Ectodermal cell (in vitro differentiated cells): ENCODE results near the gene CBX7.

ENCODE experiments used
- H3K27ac ChIP-seq: 2 replicates; pipeline ENCODE4 v1.7.0; 2013; ENCODE audit warnings: mild to moderate bottlenecking, low read depth, low read length; ENCODE audit not compliant: insufficient read depth, poor library complexity, severe bottlenecking
- H3K27me3 ChIP-seq: 2 replicates; pipeline ENCODE4 v1.7.0; 2013; ENCODE audit warnings: mild to moderate bottlenecking, low read length; ENCODE audit not compliant: insufficient read depth, control insufficient read depth, poor library complexity, severe bottlenecking
- H3K36me3 ChIP-seq: one replicate; pipeline ENCODE4 v1.7.0; 2013; ENCODE audit warnings: low read length; ENCODE audit not compliant: control insufficient read depth, insufficient read depth
- H3K4me1 ChIP-seq: one replicate; pipeline ENCODE4 v1.7.0; 2013; ENCODE audit warnings: low read length; ENCODE audit not compliant: control insufficient read depth, insufficient read depth
- H3K4me3 ChIP-seq: 2 replicates; pipeline ENCODE4 v1.7.0; 2013; ENCODE audit warnings: low read depth, low read length, control low read depth; ENCODE audit not compliant: insufficient read depth
- H3K9me3 ChIP-seq: 2 replicates; pipeline ENCODE4 v1.7.0; 2013; ENCODE audit warnings: mild to moderate bottlenecking, low read length, moderate library complexity; ENCODE audit not compliant: control insufficient read depth
- WGBS, 2 experiments: methylation state at CpG; one replicate each; pipeline ENCODE4 v1.1.7; 2013; ENCODE audit warnings: missing lambda C conversion rate in 2 of 2; 5-methylcytosine and 5-hydroxymethylcytosine counted together

The CBX7 gene

DNA sequence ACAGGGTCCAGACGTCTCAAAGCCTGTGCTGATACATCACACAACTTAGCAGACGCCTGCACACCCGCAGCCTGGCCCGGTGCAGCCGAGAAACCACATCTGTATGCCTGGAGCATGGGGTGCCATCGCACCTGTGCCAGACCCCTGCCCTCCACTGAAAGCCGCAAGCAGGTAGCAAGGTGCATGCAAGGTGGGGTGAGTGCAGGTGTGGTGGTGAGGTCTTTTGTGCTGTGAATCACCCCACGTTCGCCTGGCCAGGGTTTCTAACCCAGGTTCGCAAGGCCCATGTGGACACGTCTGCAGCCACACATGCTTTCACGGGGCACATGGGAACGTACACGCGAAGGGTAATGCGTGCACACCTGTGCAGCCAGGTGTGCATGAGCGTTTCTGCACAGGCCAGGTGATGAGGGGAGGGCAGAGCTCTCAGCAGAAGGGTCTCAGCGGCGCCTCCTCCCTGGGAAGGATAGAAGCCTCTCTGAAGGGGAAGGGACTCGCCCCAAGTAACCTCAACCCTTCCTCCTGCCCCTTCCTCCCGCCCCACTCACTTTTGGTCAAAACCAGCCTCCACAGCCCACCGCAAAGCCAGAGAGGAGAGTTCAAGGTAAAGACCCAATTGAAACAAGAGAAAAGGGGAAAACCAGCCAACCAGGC lies 19.5 kb downstream of the CBX7 start:
- no peak overlapping the region for H3K27ac ChIP-seq
- 95% methylated on average over 22 of the region's 22 CpGs for WGBS, 2 experiments
- H3K36me3 ChIP-seq: no peaks in the 10 kb centered on the region
- H3K9me3 ChIP-seq: no peaks in the 10 kb centered on the region
- no peak overlapping the region for H3K4me3 ChIP-seq
- H3K27me3 ChIP-seq: no peaks in the 10 kb centered on the region
- H3K4me1 ChIP-seq: peaks cover 32% of the 10 kb centered on the region

DNA sequence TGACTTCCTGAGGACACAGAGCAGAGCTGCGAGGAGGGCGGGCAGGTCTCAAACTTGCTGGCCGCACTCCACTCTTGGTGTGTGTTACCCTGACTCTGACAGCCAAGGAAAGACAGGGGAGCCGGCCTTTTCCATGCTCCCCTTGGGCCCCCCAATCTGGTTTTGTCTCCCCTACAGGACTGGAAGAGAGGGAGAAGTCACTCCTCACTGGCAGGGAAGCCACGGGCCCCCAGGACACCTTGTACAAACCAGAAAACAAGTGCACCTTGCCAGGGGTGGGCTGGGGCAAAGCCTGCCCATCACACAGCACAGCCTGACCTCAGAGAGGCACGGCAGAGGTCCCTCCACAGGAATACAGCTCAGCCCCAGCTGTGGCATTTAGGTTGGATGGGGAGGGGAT lies 20.2 kb downstream of the CBX7 start:
- H3K4me1 ChIP-seq: peaks cover 32% of the 10 kb centered on the region
- no peak overlapping the region for H3K27ac ChIP-seq
- no peaks in the 10 kb centered on the region for H3K9me3 ChIP-seq
- 83 to 85% methylated on average over 6 of the region's 6 CpGs for WGBS, 2 experiments
- H3K36me3 ChIP-seq: no peaks in the 10 kb centered on the region
- H3K27me3 ChIP-seq: no peaks in the 10 kb centered on the region
- H3K4me3 ChIP-seq: no peak overlapping the region

DNA sequence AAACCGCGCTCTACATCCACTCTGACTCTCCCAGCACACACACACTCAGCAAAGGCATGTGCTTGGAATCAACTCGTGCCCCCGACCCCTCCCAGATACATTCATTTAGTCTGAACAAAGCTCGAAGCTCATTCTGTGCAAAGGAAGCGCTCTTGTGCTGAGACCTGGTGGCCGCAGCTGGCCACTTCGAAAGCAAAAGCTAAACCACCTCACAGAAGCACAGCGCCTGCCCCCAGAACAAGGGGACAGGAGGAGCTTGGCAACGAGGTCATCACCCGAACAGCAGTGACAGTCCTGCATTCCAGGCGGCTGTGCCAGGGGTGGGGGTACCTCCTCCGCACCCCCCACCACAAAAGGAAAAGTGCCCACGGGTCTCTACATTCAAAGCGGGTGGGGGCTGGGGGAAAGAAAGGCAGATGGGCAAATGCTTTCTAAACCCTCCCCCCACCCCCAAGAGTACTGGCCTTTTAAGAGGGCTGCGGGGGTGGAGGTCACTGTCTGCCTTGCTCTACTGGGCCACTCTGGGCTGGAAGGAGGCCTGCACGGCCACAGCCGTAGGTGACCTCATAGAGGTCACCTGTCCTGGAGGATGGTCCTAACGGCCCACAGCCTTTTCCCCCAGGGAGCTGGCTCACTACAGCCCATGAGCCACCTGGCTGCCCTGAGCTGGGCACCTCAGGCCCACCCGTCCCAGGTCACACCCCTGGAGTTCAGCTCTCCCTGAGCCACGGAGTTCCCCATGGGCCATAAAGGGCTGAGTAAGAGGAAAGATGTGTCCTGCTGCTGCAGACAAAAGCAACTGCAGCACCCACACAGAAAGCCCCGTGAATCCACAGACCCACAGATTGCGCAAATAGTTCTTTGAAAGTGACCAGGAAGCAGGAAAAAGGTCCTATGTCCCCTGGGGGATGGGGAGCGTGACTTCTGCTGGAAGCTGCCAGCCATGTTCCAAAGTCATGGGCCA lies 21.3 kb downstream of the CBX7 start:
- Histone ChIP-seq H3K4me3 (no peak overlapping the region), H3K36me3 (no peaks in the 10 kb centered on the region), H3K27ac (peak overlapping the region; percentile 64), H3K4me1 (peaks cover 32% of the 10 kb centered on the region), H3K27me3 (no peaks in the 10 kb centered on the region), H3K9me3 (no peaks in the 10 kb centered on the region)
- 42 to 49% methylated on average over 22 to 24 of the region's 24 CpGs for WGBS, 2 experiments

DNA sequence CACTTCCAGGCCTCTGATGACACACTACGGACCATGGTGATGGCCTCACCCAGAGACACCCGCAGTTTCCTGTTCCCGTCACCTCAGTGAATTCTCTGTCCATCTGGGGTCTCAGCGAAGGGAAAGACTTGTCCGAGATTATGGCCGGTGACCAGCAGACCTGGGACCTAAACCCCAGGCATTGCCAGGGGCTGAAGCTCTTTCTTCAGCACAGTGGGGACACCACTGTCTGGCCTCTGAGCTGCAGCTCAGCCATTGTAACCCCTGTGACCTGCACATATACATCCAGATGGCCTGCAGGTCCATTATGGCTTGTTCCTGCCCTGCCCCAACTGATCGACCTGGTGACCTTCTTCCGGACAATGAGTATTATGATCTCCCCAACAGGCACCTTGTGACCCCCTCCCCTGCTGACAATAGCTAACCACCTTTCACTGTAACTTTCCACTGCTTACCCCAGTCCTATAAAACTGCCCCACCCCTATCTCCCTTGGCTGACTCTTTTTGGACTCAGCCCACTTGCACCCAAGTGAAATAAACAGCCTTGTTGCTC lies 22.3 kb downstream of the CBX7 start:
- 70 to 73% methylated on average over 8 of the region's 8 CpGs for WGBS, 2 experiments
- no peak overlapping the region for H3K4me3 ChIP-seq
- H3K4me1 ChIP-seq: peaks cover 32% of the 10 kb centered on the region
- H3K27ac ChIP-seq: peak overlapping the region; percentile 64
- H3K27me3 ChIP-seq: no peaks in the 10 kb centered on the region
- H3K36me3 ChIP-seq: no peaks in the 10 kb centered on the region
- H3K9me3 ChIP-seq: no peaks in the 10 kb centered on the region

DNA sequence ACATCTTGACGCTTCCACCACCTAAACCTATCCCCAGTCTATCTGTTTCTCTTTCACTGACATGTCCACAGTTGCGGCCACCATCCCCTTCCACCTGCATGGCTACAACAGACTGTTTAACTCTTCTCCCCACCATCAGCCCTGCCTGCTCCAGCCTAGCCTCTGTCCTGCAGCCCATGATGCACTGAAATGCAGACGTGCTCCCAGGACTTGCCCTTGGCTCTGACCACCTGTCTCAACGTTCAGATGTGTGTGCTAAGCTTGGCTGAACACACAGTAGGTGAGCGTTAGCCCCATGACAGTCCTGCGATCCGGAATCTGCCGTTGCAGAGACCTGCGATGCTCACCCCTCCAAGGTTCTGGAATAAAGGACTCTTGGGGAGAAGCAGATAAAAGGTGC lies 22.7 kb downstream of the CBX7 start:
- H3K27me3 ChIP-seq: no peaks in the 10 kb centered on the region
- no peaks in the 10 kb centered on the region for H3K36me3 ChIP-seq
- 89 to 92% methylated on average over 9 of the region's 9 CpGs for WGBS, 2 experiments
- no peak overlapping the region for H3K4me3 ChIP-seq
- H3K27ac ChIP-seq: peak overlapping the region; percentile 26
- peaks cover 32% of the 10 kb centered on the region for H3K4me1 ChIP-seq
- H3K9me3 ChIP-seq: no peaks in the 10 kb centered on the region

DNA sequence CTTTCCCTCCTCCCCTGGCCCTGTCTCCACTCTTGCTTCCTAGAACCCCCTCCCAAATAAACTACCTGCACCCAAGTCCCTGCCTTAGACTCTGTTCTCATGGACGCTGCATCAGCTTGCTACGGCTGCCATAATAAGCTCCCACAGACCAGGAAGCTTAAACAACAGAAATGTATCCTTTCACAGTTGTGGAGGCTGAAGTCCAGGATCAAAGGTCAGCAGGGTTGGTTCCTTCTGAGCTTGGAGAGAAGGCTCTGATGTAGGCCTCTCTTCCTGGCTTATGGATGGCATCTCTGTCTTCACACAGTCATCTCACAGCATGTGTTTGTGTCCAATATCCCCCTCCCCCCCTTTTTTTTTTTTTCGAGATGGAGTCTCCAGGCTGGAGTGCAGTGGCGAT lies 23.4 kb downstream of the CBX7 start:
- H3K27ac ChIP-seq: no peak overlapping the region

DNA sequence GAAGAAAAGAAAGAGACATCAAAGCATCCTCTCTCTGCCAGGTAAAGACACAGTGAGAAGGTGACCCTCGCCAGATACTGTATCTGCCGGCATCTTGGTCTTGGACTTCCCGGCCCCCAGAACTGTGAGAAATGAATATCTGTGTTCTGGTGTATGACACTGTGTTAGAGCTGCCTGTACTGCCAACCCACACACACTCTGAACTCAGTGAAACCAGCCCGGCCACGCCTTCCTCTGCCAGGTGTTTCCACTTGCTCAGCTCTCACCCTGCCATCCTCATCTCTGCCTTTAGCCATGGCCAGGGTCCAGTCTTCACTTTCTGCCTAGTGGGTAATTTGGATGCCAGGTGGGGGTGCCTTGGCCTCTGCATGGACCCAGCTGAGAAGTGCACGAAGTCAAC lies 24.0 kb downstream of the CBX7 start:
- Histone ChIP-seq H3K4me1 (peaks cover 36% of the 10 kb centered on the region), H3K27ac (no peak overlapping the region), H3K4me3 (no peak overlapping the region), H3K9me3 (no peaks in the 10 kb centered on the region), H3K27me3 (no peaks in the 10 kb centered on the region), H3K36me3 (no peaks in the 10 kb centered on the region)
- 93 to 95% methylated on average over 6 of the region's 6 CpGs for WGBS, 2 experiments

More for the DNA sequence above, 23.4 kb downstream of the CBX7 start:
- Histone ChIP-seq H3K36me3 (no peaks in the 10 kb centered on the region), H3K4me1 (peaks cover 32% of the 10 kb centered on the region), H3K9me3 (no peaks in the 10 kb centered on the region), H3K4me3 (no peak overlapping the region), H3K27me3 (no peaks in the 10 kb centered on the region)
- 80 to 92% methylated on average over 3 to 4 of the region's 4 CpGs for WGBS, 2 experiments

DNA sequence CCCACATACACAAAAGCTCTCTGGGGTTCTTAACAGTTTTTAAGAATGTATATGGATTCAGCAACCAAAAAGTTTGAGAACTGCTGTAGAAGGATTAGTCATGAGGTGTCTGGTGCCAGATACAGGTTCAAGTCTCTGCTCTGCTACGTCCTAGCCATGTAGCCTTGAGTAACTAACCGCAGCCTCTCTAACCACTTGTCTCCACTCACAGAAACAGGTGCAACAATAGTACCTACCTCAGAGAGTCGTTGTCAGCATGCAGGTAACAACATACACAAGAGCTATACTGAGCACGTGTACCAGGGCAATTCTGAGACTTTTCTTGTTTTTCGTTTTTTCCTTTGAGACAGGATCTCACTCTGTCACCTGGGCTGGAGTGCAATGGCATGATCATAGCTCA lies 26.9 kb downstream of the CBX7 start:
- Histone ChIP-seq H3K9me3 (no peaks in the 10 kb centered on the region), H3K4me1 (peaks cover 21% of the 10 kb centered on the region), H3K27ac (no peak overlapping the region), H3K36me3 (no peaks in the 10 kb centered on the region), H3K4me3 (no peak overlapping the region), H3K27me3 (no peaks in the 10 kb centered on the region)
- WGBS, 2 experiments: 93 to 96% methylated on average over 5 of the region's 5 CpGs

DNA sequence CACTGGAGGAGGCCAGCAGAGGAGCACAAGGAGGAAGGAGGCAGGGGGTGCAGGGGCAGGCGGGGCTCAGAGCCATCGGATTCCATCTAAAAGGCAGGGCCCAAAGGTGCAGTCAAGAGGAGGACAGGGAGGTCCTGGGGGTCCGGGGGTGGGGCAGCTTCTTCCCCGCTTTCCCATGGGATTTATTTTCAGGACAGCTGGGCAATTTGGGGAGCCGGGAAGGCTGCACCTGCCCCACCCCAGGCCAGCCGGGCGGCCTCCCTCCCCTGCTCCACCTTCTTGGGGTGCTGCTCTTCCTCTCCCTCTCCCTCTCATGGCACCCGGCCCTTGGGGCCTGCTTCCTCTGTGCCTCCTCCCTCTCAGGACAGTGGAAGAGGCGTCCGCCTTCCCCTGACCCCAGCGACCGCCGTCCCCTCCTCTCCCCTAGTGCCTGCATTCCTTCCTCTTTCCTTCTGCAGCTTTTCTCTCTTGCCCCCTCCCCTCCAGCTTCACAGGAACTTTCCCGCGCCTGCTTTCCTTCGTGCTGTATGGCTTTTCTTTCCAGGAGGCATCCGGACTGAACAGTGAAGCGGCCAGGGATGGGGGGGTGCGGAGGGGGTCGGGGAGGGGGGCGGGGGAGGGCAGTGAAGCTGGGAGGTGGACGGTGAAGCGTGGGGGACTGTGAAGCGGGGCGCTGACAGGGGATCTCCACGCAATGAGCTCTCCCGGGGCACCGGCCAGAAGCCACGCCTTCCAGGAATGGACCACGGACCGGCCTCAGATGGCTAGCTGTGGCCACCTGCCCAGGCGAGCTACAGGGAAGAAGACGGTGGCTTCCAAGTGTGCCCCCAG lies 28.5 kb downstream of the CBX7 start:
- WGBS, 2 experiments: 28 to 36% methylated on average over 25 to 32 of the region's 33 CpGs
- peaks cover 7% of the 10 kb centered on the region for H3K4me1 ChIP-seq
- H3K27ac ChIP-seq: no peak overlapping the region
- H3K27me3 ChIP-seq: no peaks in the 10 kb centered on the region
- no peak overlapping the region for H3K4me3 ChIP-seq
- no peaks in the 10 kb centered on the region for H3K9me3 ChIP-seq
- no peaks in the 10 kb centered on the region for H3K36me3 ChIP-seq
